Ishikawa (cell line): ENCODE results near the gene COL2A1.

Experiments
- CEBPB ChIP-seq: IDR thresholded peaks from 2 replicates; pipeline ENCODE4 v1.6.1; 2012
- CREB1 ChIP-seq: IDR thresholded peaks from 2 replicates; pipeline ENCODE4 v1.6.1; 2012; ENCODE audit warnings: low read depth
- EGR1 ChIP-seq: IDR thresholded peaks from 2 replicates; pipeline ENCODE4 v1.6.1; 2012
- EP300 ChIP-seq: IDR thresholded peaks from 2 replicates; pipeline ENCODE4 v1.6.1; 2012; ENCODE audit warnings: borderline replicate concordance
- FOXM1 ChIP-seq: IDR thresholded peaks from 2 replicates; pipeline ENCODE4 v1.6.1; 2012; ENCODE audit warnings: low read depth, borderline replicate concordance
- NFIC ChIP-seq: IDR thresholded peaks from 2 replicates; pipeline ENCODE4 v1.6.1; 2012
- RAD21 ChIP-seq: IDR thresholded peaks from 2 replicates; pipeline ENCODE4 v1.6.1; 2012; ENCODE audit warnings: low read depth
- TAF1 ChIP-seq: IDR thresholded peaks from 2 replicates; pipeline ENCODE4 v1.6.1; 2012; ENCODE audit warnings: low read depth, mild to moderate bottlenecking
- TCF12 ChIP-seq: IDR thresholded peaks from 2 replicates; pipeline ENCODE4 v1.6.1; 2012; ENCODE audit warnings: low read depth
- TEAD4 ChIP-seq: IDR thresholded peaks from 2 replicates; pipeline ENCODE4 v1.6.1; 2012
- YY1 ChIP-seq: IDR thresholded peaks from 2 replicates; pipeline ENCODE4 v1.6.1; 2012; ENCODE audit warnings: low read depth
- ZBTB7A ChIP-seq: IDR thresholded peaks from 2 replicates; pipeline ENCODE4 v1.6.1; 2012; ENCODE audit warnings: low read depth
- TF ChIP-seq, protein P1 (sequence below): IDR thresholded peaks from 2 replicates; pipeline ENCODE4 v1.6.1; 2012
- TF ChIP-seq, protein P2 (sequence below): IDR thresholded peaks from 2 replicates; pipeline ENCODE4 v1.6.1; 2012; ENCODE audit warnings: low read depth, mild to moderate bottlenecking
- TF ChIP-seq, protein P3 (sequence below): IDR thresholded peaks from 2 replicates; pipeline ENCODE4 v1.6.1; 2012

Gene COL2A1

DNA sequence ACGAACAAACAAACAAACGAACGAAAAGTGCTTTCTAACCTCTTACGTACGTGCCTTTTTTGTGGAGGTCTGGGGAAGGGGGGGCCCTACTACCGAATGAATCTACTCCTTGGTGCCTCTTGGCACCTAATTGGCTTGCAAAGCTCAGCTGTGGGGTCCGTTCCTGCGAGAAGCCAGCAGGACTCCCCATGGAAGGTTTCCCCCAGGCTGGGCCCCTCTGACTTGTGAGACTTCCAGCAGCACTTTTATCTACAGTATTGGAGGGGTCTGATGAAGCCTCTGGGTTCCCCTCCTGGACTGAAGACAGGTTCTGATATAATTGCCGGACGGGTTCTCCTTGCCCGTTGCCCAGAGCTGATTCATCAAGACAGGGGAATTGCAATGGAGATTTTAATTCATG is 42.1 kb downstream of the COL2A1 start:
- TF ChIP-seq, protein P1, sequence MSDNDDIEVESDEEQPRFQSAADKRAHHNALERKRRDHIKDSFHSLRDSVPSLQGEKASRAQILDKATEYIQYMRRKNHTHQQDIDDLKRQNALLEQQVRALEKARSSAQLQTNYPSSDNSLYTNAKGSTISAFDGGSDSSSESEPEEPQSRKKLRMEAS, result no peak
- TF ChIP-seq, protein P2, sequence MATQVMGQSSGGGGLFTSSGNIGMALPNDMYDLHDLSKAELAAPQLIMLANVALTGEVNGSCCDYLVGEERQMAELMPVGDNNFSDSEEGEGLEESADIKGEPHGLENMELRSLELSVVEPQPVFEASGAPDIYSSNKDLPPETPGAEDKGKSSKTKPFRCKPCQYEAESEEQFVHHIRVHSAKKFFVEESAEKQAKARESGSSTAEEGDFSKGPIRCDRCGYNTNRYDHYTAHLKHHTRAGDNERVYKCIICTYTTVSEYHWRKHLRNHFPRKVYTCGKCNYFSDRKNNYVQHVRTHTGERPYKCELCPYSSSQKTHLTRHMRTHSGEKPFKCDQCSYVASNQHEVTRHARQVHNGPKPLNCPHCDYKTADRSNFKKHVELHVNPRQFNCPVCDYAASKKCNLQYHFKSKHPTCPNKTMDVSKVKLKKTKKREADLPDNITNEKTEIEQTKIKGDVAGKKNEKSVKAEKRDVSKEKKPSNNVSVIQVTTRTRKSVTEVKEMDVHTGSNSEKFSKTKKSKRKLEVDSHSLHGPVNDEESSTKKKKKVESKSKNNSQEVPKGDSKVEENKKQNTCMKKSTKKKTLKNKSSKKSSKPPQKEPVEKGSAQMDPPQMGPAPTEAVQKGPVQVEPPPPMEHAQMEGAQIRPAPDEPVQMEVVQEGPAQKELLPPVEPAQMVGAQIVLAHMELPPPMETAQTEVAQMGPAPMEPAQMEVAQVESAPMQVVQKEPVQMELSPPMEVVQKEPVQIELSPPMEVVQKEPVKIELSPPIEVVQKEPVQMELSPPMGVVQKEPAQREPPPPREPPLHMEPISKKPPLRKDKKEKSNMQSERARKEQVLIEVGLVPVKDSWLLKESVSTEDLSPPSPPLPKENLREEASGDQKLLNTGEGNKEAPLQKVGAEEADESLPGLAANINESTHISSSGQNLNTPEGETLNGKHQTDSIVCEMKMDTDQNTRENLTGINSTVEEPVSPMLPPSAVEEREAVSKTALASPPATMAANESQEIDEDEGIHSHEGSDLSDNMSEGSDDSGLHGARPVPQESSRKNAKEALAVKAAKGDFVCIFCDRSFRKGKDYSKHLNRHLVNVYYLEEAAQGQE, result no peak
- TF ChIP-seq EGR1, result no peak
- no peak for TF ChIP-seq EP300

DNA sequence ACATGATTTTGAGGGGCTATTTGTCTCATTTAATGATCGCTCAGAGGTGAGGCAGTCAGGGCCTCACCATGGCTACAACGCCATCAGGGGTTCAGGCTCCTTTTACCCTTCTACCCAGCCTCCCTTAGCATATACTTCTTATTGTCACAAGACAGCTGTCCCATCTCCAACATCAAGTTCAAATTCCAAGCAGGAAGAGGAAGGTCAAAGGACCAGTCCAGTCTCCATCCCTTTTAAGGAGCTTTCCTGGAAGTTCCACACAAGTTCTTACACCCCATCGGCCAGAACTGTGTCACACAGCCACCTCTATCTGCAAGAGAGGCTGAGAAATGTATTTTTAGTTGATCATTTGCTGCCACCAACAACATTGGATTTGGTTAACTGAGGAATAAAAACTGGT is 49.2 kb downstream of the COL2A1 start:
- TF ChIP-seq EGR1 (no peak), RAD21 (no peak), EP300 (no peak), TEAD4 (no peak), NFIC (no peak), CEBPB (no peak)

DNA sequence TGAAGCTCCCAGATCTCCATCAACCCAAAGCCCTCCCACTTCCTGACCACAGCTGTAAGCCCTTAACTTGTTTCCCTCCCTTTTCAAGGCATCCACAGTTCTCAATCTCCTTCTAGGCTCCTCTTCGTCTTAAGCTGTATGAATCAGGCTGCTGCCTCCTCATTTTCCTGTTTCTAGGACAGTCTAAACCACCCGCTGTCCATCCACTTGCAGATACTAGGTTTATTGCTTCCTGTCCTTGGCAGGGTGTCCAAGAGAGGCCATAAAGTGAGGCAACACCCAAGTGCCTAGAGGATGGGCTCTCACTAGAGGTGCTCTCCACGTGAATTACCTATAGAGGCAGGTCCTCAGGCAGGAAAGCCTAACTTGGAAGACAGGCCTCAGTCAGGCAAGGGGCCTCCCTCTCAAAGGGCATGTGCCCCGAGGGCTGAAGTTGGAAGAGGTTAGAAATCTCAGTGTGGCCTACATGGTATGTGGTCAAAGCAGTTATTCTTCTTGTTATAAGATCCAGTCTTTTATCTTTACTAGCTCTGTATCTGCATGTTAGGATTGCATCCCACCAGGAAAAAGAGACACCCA is 49.7 kb downstream of the COL2A1 start:
- TF ChIP-seq TAF1 (no peak), RAD21 (no peak), TEAD4 (no peak), TCF12 (no peak), ZBTB7A (no peak), YY1 (no peak), NFIC (no peak), CREB1 (no peak), EGR1 (no peak), FOXM1 (no peak), EP300 (no peak), CEBPB (no peak)
- TF ChIP-seq, protein P1, result no peak
- TF ChIP-seq, protein P3, sequence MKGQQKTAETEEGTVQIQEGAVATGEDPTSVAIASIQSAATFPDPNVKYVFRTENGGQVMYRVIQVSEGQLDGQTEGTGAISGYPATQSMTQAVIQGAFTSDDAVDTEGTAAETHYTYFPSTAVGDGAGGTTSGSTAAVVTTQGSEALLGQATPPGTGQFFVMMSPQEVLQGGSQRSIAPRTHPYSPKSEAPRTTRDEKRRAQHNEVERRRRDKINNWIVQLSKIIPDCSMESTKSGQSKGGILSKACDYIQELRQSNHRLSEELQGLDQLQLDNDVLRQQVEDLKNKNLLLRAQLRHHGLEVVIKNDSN, result no peak
- TF ChIP-seq, protein P2, result no peak

DNA sequence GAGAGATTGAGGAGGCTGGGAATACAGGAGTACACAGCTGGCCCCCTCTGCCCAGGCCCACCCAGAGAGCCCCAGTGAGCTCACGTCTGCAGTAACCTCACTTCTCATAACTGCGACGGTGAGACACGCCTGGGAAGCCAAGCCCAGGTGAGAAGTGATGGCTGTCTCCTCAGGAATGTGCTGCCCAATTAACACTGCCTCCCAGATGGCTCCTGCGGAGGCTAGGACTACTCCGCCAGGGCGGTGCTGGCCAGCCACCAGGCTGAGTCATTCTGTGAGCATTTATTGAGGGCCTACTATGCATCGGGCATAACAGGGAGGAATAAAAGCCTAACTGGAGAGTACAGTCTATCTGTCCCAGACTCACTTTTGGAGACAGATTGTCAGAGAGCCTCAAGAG is 50.2 kb downstream of the COL2A1 start:
- TF ChIP-seq EP300 (no peak), TEAD4 (peak; percentile 63), EGR1 (no peak), RAD21 (no peak), TCF12 (0 out of 2 replicates have a peak, but pooled peaks have one; percentile 13), TAF1 (no peak), ZBTB7A (no peak), NFIC (peak; percentile 39; the same call in 1 of the 2 replicates)
- TF ChIP-seq, protein P1, result peak; percentile 48; the same call in 1 of the 2 replicates
- TF ChIP-seq, protein P3, result no peak

DNA sequence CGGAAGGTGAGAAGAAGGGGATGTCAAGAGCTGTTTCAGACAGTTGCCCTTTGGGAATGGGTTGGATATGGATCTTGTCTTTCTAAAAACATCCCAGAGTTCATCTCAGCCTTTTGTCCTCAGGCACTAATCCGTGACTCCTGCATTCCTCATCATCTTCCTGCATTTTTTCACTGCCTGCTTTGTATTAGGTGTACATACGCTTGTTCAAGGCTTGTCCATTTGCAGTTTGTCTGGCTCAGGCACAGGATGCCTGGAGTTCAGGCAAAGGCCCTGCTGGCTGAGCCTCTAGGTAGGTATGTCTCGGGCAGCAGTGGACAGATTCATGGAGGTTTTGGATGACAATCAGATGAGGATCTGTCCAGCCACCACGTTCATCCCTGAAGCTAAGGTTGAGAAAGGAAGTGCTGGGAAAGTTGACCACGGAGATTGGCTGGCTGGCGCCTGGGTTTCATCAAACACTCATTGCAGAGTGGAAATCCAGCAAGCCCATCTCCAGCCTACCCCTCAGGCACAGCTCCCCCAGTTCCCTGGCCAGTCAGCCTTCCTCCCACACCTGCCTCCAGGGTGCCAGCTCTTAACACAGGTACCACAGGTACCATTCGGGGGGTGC is 53.3 kb downstream of the COL2A1 start:
- TF ChIP-seq FOXM1, result no peak
- TF ChIP-seq, protein P3, result no peak
- TF ChIP-seq EGR1, result no peak
- TF ChIP-seq, protein P2, result no peak
- no peak for TF ChIP-seq TCF12
- TF ChIP-seq EP300, result no peak
- TF ChIP-seq CEBPB, result no peak
